Measurements from ENCODE around the gene PERCC1. TPM values are rescaled to one million over a fixed set of nuclear protein-coding genes. Genes with fewer than 3 reads are reported as not detected.

The PERCC1 gene
- total and polyA plus RNA-seq, 2 of the 4 experiments (the other 2 are of a cell fraction) = not detected

GRCh38 chr16:1424028-1424427 is 6.8 kb upstream of the PERCC1 start:
- intact Hi-C loops (cut with micrococcal nuclease) = loop anchor here (10.0 kb wide), 1 partner anchor 51 kb away; the partner anchor contains the start of gene CLCN7
- H4K8ac ChIP-seq (ENCODE audit: low read depth in 2 of 2, low read length in 2 of 2) = no peak overlapping the region

More at GRCh38 chr16:1424028-1424427, 6.8 kb upstream of the PERCC1 start:
- H2BK120ac ChIP-seq (ENCODE audit: low read depth, low read length) = no peak overlapping the region
- no peaks in the 10 kb centered on the region for H3K36me3 ChIP-seq (ENCODE audit: control insufficient read depth, insufficient read depth, low read length)
- H4K91ac ChIP-seq (ENCODE audit: insufficient read depth, low read depth, low read length) = no peak overlapping the region
- no peak overlapping the region for H2BK5ac ChIP-seq (ENCODE audit: low read depth, low read length, poor library complexity, severe bottlenecking)
- H3K79me1 ChIP-seq (ENCODE audit: low read depth in 1 of 2, low read length in 2 of 2) = peaks cover 11 to 20% of the 10 kb centered on the region in 2 experiments
- ChIA-PET CTCF (no interaction called here), POLR2A (ENCODE audit: unreplicated experiment) (no interaction called here)
- no CpG with 5 or more reads among the region's 12 CpGs for WGBS, 2 experiments (ENCODE audit: extremely low coverage in 2 of 2, insufficient read length in 1 of 2)
- H3K56ac ChIP-seq (ENCODE audit: extremely low read depth, insufficient read depth, low read length) = no peak overlapping the region
- dilution Hi-C loops (cut with HindIII; ENCODE audit: low sequenced_read_pairs, unreplicated experiment) = no loop called here
- no peak overlapping the region for H3K23ac ChIP-seq (ENCODE audit: low read depth, low read length)
- H3K9ac ChIP-seq (ENCODE audit: low read depth, low read length) = no peak overlapping the region
- H3K27me3 ChIP-seq (ENCODE audit: control insufficient read depth, insufficient read depth, low read length) = no peaks in the 10 kb centered on the region
- in situ Hi-C loops (cut with MboI; ENCODE audit: low sequenced_read_pairs) = no loop called here
- H2BK20ac ChIP-seq (ENCODE audit: low read depth, low read length) = no peak overlapping the region
- H2AK5ac ChIP-seq (ENCODE audit: low read depth, low read length) = no peak overlapping the region
- H3K9me3 ChIP-seq (ENCODE audit: control insufficient read depth, insufficient read depth, low read length) = no peaks in the 10 kb centered on the region
- no peak overlapping the region for H3K4ac ChIP-seq (ENCODE audit: low read depth, low read length)
- H3K4me1 ChIP-seq (ENCODE audit: control insufficient read depth, insufficient read depth, low read length) = peaks cover 3% of the 10 kb centered on the region; the same call in 1 of the 2 replicates
- H2AK9ac ChIP-seq (replicated peaks; ENCODE audit: low read depth, low read length, poor library complexity) = no peak overlapping the region
- no peak overlapping the region for H2AFZ ChIP-seq (replicated peaks; ENCODE audit: low read length, poor library complexity)
- no peak overlapping the region for H3K27ac ChIP-seq (ENCODE audit: insufficient read depth, low read length)
- no peaks in the 10 kb centered on the region for H4K20me1 ChIP-seq (ENCODE audit: insufficient read depth, low read length)
- H3K4me2 ChIP-seq (ENCODE audit: low read depth, low read length) = no peak overlapping the region
- H3K4me3 ChIP-seq (ENCODE audit: insufficient read depth, low read depth, low read length) = no peak overlapping the region
- DNase-seq (no peak), ATAC-seq (ENCODE audit: low read depth) (no peak)
- H3K9me1 ChIP-seq (ENCODE audit: insufficient read depth, low read length) = no peaks in the 10 kb centered on the region
- no peak overlapping the region for H4K5ac ChIP-seq (ENCODE audit: low read depth, low read length)
- TF ChIP-seq MAZ (IDR thresholded peaks at IDR 0.05; ENCODE audit: borderline replicate concordance, low read depth, low read length) (no peak), USF2 (IDR thresholded peaks at IDR 0.05; ENCODE audit: low read depth, low read length) (no peak), RAD21 (IDR thresholded peaks at IDR 0.05; ENCODE audit: low read length) (no peak), SMC3 (IDR thresholded peaks at IDR 0.05; ENCODE audit: low read depth, low read length) (no peak), CTCF (conservative IDR thresholded peaks at IDR 0.05; ENCODE audit: low read depth, low read length) (no peak), CEBPB (IDR thresholded peaks at IDR 0.05; ENCODE audit: low read depth, low read length) (no peak), MXI1 (IDR thresholded peaks at IDR 0.05; ENCODE audit: borderline replicate concordance, low read depth, low read length) (no peak), RFX5 (IDR thresholded peaks at IDR 0.05; ENCODE audit: low read depth, low read length) (no peak)
- no peak overlapping the region for H2BK15ac ChIP-seq (ENCODE audit: low read depth, low read length)
- no peak overlapping the region for H3K18ac ChIP-seq (ENCODE audit: low read depth, low read length)
- H3K14ac ChIP-seq (replicated peaks; ENCODE audit: low read depth, low read length) = no peak overlapping the region
- no TSS peak for BruUV-seq (replicated peaks)

Data from IMR-90 (cell line).